ENCODE measurements around the gene GPBAR1.

Gene GPBAR1

GRCh38 chr2:218260742-218261422, at the start of gene GPBAR1:
Gene GPBAR1, plus strand, starts transcription at chr2:218261015. Its CDS starts 1,710 bp downstream, at chr2:218262725.
- H3K4me3 ChIP-seq (ENCODE audit: low read depth, low read length), result no peak within 1 kb of the TSS

- H3K4me3 ChIP-seq (ENCODE audit: low read depth, low read length), result no peak overlapping the region
Observed at GRCh38 chr2:218214116-218214515, 46.7 kb upstream of the GPBAR1 start.

DNA sequence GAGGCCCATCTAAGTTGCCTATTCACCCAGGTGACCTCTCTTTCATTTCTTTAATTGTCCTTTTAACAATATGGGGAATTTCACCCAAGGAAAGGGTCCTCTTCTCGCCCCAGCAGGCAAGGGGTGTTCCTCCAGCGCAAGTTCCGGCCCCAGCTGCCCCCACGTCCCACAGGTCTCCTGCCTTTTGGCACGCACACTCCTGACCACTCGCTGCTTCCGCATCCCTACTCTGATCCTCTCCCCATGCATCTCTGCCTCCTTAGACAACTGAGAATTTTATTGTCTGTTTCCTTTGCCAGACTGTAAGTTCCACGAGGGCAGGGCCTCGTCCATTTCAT, 44.5 kb upstream of the GPBAR1 start:
- peak overlapping the region; percentile 94 for H3K4me3 ChIP-seq (ENCODE audit: low read depth, low read length)

- H3K4me3 ChIP-seq (ENCODE audit: low read depth, low read length), result peak within 1 kb of the TSS; percentile 94
Observed at GRCh38 chr2:218216674-218217359, 44.0 kb upstream of the GPBAR1 start, which contains the start of gene ARPC2. Gene ARPC2, plus strand, starts transcription at chr2:218217189. Its CDS starts 282 bp downstream, at chr2:218217471.

DNA sequence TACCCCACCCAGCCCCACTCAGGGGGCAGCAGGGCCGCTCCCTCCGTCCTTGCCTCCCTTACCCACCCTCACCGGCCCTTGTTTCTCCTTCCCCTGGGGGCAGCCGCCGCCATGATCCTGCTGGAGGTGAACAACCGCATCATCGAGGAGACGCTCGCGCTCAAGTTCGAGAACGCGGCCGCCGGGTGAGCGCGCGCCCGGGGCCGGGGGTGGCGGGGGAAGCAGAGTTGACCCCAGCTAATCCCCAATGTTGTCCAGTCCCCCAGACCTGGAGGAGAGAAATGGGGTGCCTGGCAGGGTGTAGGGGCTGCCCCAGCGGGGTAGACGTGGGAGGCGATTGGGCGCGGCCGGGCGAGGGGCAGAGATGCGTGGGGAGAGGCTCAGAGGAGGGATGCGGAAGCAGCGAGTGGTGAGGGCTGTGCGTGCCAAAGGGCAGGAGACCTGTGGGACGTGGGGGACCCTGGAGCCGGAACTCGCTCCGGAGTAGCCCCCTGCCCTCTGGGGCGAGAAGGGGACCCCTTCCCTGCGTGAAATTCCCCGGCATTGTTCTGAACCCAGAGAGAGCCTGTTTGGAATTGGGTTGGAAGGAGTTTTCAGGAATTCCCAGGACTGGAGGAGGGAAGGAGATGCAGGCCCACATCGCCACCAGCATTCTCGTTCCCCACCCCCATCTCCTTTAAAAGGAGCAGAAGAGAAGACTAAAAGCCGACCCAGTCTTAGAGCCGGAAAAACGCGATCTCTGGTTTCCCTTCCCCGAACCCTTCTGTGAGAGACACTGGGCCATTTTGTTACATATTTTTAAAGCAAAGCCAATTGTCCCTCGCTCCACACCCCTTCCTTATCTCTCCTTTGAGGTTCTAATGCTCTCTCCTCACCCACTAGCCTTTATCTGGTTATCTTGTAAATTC, 43.2 kb upstream of the GPBAR1 start:
- H3K4me3 ChIP-seq (ENCODE audit: low read depth, low read length), result peak overlapping the region; percentile 94

DNA sequence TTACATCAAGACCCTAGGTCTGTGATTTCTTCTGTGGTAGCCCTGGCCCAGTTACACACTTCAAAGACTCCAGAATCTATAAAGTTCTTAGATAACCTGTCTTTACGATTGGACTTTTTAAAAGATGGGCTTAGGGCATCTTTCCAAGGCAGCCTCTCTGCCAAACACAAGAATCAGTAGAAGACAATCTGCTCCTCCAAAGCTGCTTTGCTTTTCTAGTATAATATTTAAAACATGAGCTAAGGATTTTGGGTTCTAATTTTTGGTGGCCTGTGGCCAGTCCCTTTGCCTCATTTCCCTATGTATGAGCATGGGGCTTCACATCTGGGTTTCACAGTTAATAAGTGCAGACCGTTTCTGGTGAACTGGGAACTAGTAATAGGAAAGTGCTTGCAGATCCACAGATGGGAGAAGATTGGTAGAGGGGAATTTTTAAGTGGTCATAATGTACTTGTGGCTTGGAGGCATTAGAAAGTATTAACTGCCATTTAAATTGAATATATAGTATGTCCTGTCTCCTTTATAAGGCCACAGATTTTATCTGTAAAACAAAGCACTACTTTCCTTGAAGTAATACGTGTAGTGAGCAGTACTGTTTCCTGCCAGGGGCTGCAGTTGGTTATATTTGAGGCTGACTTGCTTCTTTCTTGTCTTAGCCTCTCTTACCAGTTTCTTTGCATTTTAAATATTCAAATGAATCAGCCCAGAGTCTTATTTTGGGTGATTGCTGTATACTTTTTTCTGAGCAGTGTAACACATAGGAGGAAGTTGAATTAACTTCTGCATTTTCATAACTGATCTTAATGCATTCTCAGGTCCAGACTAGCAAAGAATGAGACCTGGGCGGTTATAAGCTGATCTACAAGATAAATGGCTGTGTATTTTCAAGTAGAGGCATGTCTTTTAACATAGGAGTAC, 42.3 kb upstream of the GPBAR1 start:
- peak overlapping the region; percentile 94 for H3K4me3 ChIP-seq (ENCODE audit: low read depth, low read length)

DNA sequence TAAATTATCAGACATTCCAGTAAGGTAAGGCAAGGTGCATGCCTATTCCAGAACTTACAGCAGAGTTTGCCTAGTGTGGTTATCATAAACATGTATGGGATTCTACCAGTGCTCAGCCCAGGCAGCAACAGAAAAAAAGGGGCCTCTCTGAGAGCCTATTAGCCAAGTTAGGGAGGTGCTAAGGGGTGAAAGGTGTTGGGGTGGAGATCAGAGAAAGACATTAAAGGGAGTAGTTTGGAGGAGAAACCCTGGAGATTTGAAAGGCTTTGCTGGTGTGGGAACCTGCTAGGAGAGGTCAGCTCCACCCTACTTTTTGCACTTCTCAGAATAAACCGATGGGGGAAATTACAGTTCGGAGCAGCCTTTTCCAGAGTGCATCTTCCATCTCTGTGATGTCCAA, 40.9 kb upstream of the GPBAR1 start:
- no peak overlapping the region for H3K4me3 ChIP-seq (ENCODE audit: low read depth, low read length)

GRCh38 chr2:218221000-218221399, 39.8 kb upstream of the GPBAR1 start:
- no peak overlapping the region for H3K4me3 ChIP-seq (ENCODE audit: low read depth, low read length)

- no peak overlapping the region for H3K4me3 ChIP-seq (ENCODE audit: low read depth, low read length)
Observed at GRCh38 chr2:218223046-218223445, 37.8 kb upstream of the GPBAR1 start.

- H3K4me3 ChIP-seq (ENCODE audit: low read depth, low read length), result no peak overlapping the region
Observed at GRCh38 chr2:218224186-218224585, 36.6 kb upstream of the GPBAR1 start.

DNA sequence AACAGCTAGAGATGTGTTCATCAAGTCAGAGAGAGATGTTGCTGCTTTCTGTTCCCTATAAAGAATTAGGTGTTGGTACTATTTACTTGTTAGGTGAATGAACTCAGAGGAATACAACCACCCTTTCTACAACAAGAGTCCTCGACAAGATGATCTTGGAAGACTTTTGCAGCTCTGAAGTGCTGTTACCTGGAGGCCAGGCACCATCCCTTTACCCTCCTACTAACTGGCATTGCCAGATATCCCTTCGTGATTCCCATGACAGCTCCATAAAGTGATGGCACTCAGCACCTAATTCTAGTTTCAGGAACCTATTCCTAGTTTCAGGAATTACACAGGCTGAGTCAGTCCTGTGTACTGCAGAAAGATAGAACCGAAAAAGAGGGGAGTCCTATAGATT, 33.9 kb upstream of the GPBAR1 start:
- no peak overlapping the region for H3K4me3 ChIP-seq (ENCODE audit: low read depth, low read length)

DNA sequence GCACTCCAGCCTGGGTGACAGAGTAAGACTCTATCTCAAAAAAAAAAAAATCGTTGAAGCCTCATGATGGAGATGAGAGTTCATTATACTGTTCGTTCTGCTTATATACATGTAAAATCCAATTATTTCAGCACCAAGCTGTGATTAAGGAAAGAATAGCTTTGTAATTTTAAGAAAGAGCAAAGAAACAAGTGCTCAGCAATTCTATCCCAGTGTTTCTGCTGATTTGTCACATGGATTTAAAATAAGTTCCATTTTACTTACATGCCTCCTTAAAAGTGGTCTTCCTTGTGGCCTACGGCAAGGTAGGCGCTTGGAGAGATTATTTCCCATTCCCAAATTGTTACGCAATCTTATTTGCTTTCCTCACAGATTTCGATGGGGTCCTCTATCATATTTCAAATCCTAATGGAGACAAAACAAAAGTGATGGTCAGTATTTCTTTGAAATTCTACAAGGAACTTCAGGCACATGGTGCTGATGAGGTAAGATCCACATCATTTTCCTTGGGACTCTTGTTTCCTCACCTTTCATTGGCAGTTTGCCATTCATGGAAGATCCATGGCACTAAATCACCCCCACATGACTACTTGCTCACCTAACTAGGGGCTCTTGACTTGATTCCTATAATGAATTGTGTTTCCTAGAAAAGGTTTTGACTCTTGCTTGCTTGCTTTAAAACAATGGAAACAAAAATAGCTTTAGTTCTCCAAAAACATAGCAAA, 32.3 kb upstream of the GPBAR1 start:
- no peak overlapping the region for H3K4me3 ChIP-seq (ENCODE audit: low read depth, low read length)

GRCh38 chr2:218229239-218229638, 31.6 kb upstream of the GPBAR1 start:
- H3K4me3 ChIP-seq (ENCODE audit: low read depth, low read length), result no peak overlapping the region

- H3K4me3 ChIP-seq (ENCODE audit: low read depth, low read length), result no peak overlapping the region
Observed at GRCh38 chr2:218229851-218230250, 31.0 kb upstream of the GPBAR1 start.

- H3K4me3 ChIP-seq (ENCODE audit: low read depth, low read length), result no peak overlapping the region
Observed at GRCh38 chr2:218230882-218231281, 29.9 kb upstream of the GPBAR1 start.

GRCh38 chr2:218233543-218233942, 27.3 kb upstream of the GPBAR1 start:
- no peak overlapping the region for H3K4me3 ChIP-seq (ENCODE audit: low read depth, low read length)

GRCh38 chr2:218234521-218234920, 26.3 kb upstream of the GPBAR1 start:
- H3K4me3 ChIP-seq (ENCODE audit: low read depth, low read length), result no peak overlapping the region

DNA sequence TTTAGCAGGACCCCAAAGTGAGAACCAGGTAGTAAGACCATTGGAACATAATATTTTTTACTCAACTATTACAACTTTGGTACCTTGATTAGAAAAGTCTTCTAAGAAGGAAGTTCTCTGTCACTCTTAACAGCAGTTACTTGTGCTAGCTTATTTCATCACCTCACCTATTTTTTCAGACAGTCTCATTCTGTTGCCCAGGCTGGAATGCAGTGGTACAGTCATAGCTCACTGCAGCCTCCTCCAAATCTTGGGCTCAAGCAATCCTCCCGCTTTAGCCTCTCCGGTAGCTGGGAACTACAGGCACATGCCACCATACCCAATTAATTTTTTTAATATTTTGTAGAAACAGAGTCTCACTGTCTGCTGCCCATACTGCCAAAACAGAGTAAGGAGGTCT, 25.8 kb upstream of the GPBAR1 start:
- H3K4me3 ChIP-seq (ENCODE audit: low read depth, low read length), result no peak overlapping the region

- H3K4me3 ChIP-seq (ENCODE audit: low read depth, low read length), result no peak overlapping the region
Observed at GRCh38 chr2:218236829-218237228, 24.0 kb upstream of the GPBAR1 start.

DNA sequence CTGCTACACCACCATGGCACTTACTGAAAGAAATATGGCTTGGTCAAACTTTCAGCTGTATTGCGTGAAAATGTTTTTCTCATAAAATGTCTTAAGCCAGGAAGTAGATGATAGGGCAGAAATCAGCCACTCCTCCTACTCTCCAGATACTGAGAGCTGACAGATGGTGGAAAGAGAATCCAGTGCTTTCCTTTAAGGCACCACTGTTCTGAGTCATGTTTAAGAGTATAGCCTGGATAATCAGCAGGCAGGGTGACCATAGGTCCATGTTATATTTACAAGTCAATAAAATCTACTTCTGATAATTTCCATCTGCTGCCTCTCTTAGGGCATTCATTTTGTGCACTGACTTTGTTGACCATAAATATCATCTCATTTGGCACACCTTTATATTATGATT, 21.9 kb upstream of the GPBAR1 start:
- H3K4me3 ChIP-seq (ENCODE audit: low read depth, low read length), result no peak overlapping the region

All from iPS-11a (cell line).